ENCODE results near the gene CASQ2. TPM values are rescaled to one million over a fixed set of nuclear protein-coding genes. Genes with fewer than 3 reads are reported as not detected.

CASQ2 gene
- total and polyA plus RNA-seq, 2 of the 4 experiments (the other 2 are of a cell fraction): not detected

GRCh38 chr1:115744646-115745275 lies 23.8 kb downstream of the CASQ2 start:
- no peak overlapping the region for H2AFZ ChIP-seq (replicated peaks; ENCODE audit: low read length, poor library complexity)
- CTCF ChIA-PET: no interaction called here
- no peak overlapping the region for H2BK20ac ChIP-seq (ENCODE audit: low read depth, low read length)

More at GRCh38 chr1:115744646-115745275, 23.8 kb downstream of the CASQ2 start:
- Histone ChIP-seq H3K23ac (ENCODE audit: low read depth, low read length) (no peak overlapping the region), H3K9ac (ENCODE audit: low read depth, low read length) (no peak overlapping the region), H3K4me1 (ENCODE audit: control insufficient read depth, insufficient read depth, low read length) (no peaks in the 10 kb centered on the region), H2AK9ac (replicated peaks; ENCODE audit: low read depth, low read length, poor library complexity) (no peak overlapping the region), H3K14ac (replicated peaks; ENCODE audit: low read depth, low read length) (no peak overlapping the region), H4K91ac (ENCODE audit: insufficient read depth, low read depth, low read length) (no peak overlapping the region), H3K4me2 (ENCODE audit: low read depth, low read length) (no peak overlapping the region), H3K27me3 (ENCODE audit: control insufficient read depth, insufficient read depth, low read length) (peaks cover 6% of the 10 kb centered on the region), H3K56ac (ENCODE audit: extremely low read depth, insufficient read depth, low read length) (no peak overlapping the region), H2BK15ac (ENCODE audit: low read depth, low read length) (no peak overlapping the region), H3K79me1 (ENCODE audit: low read depth in 1 of 2, low read length in 2 of 2) (no peaks in the 10 kb centered on the region), H3K36me3 (ENCODE audit: control insufficient read depth, insufficient read depth, low read length) (no peaks in the 10 kb centered on the region), H3K18ac (ENCODE audit: low read depth, low read length) (no peak overlapping the region), H2BK5ac (ENCODE audit: low read depth, low read length, poor library complexity, severe bottlenecking) (no peak overlapping the region), H3K4me3 (ENCODE audit: insufficient read depth, low read depth, low read length) (no peak overlapping the region), H3K27ac (ENCODE audit: insufficient read depth, low read length) (no peak overlapping the region), H4K20me1 (ENCODE audit: insufficient read depth, low read length) (no peaks in the 10 kb centered on the region), H2BK120ac (ENCODE audit: low read depth, low read length) (no peak overlapping the region), H3K4ac (ENCODE audit: low read depth, low read length) (no peak overlapping the region), H3K9me1 (ENCODE audit: insufficient read depth, low read length) (no peaks in the 10 kb centered on the region), H3K9me3 (ENCODE audit: control insufficient read depth, insufficient read depth, low read length) (no peaks in the 10 kb centered on the region), H2AK5ac (ENCODE audit: low read depth, low read length) (no peak overlapping the region), H4K5ac (ENCODE audit: low read depth, low read length) (no peak overlapping the region), H4K8ac (ENCODE audit: low read depth in 2 of 2, low read length in 2 of 2) (no peak overlapping the region)
- in situ Hi-C loops (cut with MboI; ENCODE audit: low sequenced_read_pairs): no loop called here
- dilution Hi-C loops (cut with HindIII; ENCODE audit: low sequenced_read_pairs, unreplicated experiment): no loop called here
- TF ChIP-seq CHD1 (IDR thresholded peaks at IDR 0.05; ENCODE audit: low read depth, low read length): no peak
- no peak for TF ChIP-seq MAFK (IDR thresholded peaks at IDR 0.05; ENCODE audit: low read depth, low read length)
- TF ChIP-seq ELK1 (IDR thresholded peaks at IDR 0.05; ENCODE audit: borderline replicate concordance, low read depth, low read length): no peak
- no peak for TF ChIP-seq FOS (IDR thresholded peaks at IDR 0.05; ENCODE audit: low read depth, low read length)
- TF ChIP-seq BHLHE40 (IDR thresholded peaks at IDR 0.05; ENCODE audit: low read depth, low read length): no peak
- TF ChIP-seq POLR2A (IDR thresholded peaks at IDR 0.05; ENCODE audit: low read depth, low read length): no peak
- no peak for TF ChIP-seq RAD21 (IDR thresholded peaks at IDR 0.05; ENCODE audit: low read length)
- TF ChIP-seq SMC3 (IDR thresholded peaks at IDR 0.05; ENCODE audit: low read depth, low read length): no peak
- TF ChIP-seq RFX5 (IDR thresholded peaks at IDR 0.05; ENCODE audit: low read depth, low read length): no peak
- no peak for TF ChIP-seq RCOR1 (IDR thresholded peaks at IDR 0.05; ENCODE audit: insufficient replicate concordance, low read length)
- no peak for TF ChIP-seq USF2 (IDR thresholded peaks at IDR 0.05; ENCODE audit: low read depth, low read length)
- no peak for TF ChIP-seq CEBPB (IDR thresholded peaks at IDR 0.05; ENCODE audit: low read depth, low read length)
- TF ChIP-seq CTCF (conservative IDR thresholded peaks at IDR 0.05; ENCODE audit: low read depth, low read length): no peak
- WGBS, 2 experiments (ENCODE audit: extremely low coverage in 2 of 2, insufficient read length in 1 of 2): no CpG with 5 or more reads among the region's 3 CpGs
- POLR2A ChIA-PET (ENCODE audit: unreplicated experiment): no interaction called here
- intact Hi-C loops (cut with micrococcal nuclease): no loop called here
- no peak for ATAC-seq (ENCODE audit: low read depth)
- no TSS peak for BruUV-seq (replicated peaks)
- no peak for DNase-seq

Measured in IMR-90 (cell line).